HG02610 (cell line): ENCODE results near the gene RASSF5.

Source experiments
- ATAC-seq: cut with Tn5 transposase; IDR thresholded peaks from one replicate; pipeline ENCODE4 v1.9.1; 2021; ENCODE audit warnings: mild to moderate bottlenecking, moderate library complexity; ENCODE audit not compliant: unreplicated experiment

Gene RASSF5

DNA sequence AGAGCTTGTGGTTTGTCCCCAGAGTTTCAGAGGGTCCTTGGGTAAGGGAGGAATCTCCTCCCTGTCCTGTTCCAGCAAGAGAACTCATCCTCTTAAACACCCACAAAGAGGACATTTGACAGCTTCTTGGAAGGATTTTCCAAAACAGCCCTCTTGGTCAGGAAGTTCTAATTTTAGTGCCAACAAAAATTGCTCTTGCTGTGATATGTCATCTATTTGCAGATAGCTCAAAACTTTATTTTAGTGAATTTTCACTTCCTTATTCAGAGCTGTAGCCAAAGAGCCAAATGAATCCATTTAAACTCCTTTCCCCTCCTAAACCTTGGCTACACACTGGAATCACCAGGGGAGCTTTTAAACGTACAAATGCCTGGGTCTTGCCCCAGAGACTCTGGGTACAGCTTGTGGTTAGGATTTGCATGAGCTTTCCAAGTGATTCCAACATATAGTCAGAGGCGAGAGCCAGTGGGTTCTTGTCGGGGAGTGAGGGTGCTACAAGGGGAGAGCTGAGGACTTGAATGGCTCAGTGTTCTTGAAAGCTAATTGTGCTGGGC, 11.8 kb upstream of the RASSF5 start:
- peak; percentile 6 for ATAC-seq

DNA sequence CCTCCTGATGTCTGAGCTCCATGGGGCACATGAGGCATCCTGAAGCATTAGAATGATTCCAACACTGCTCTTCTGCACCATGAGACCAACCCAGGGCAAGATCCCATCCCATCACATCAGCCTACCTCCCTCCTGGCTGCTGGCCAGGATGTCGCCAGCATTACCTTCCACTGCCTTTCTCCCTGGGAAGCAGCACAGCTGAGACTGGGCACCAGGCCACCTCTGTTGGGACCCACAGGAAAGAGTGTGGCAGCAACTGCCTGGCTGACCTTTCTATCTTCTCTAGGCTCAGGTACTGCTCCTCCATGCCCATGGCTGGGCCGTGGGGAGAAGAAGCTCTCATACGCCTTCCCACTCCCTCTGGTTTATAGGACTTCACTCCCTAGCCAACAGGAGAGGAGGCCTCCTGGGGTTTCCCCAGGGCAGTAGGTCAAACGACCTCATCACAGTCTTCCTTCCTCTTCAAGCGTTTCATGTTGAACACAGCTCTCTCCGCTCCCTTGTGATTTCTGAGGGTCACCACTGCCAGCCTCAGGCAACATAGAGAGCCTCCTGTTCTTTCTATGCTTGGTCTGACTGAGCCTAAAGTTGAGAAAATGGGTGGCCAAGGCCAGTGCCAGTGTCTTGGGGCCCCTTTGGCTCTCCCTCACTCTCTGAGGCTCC, 11.1 kb upstream of the RASSF5 start:
- ATAC-seq, result peak; percentile 67

DNA sequence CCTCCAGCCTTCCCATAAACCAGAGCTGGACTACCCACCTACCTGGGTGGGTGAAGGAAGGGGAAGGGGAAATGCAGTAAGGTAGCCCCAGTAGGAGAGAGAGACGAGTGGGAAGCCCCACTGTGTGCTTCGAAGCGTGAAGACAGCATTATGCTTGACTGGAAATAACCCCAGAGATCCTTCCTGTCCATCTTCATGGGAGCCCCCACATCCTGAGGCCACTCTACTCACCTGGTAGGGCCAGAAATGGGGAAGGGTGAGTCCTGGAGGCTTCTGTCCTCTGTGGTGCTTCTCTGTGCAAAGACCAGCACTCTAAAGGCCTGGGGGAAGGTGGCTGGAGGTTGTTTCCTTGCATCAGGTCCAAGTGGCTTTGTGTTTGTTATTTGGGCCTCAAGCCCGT, 10.0 kb upstream of the RASSF5 start:
- ATAC-seq, result no peak

DNA sequence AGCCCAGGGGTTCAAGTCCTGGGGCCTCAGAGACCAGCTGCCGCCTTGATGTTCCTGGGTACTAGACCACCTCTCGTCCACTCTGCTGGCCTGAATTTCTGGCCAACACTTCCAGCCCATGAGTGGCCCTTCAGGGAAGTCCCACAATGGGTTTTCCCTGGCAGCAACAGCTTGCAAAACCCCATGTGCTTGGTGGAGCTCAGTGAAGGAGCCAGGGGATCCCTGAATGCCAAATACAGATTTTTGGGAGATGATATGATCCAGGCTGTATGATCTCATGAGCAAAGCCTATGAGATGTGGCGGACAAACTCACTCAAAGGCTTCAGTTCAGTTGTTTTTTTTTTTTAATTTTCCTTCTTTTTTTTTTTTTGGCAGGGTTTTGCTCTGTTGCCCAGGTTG, 9.6 kb upstream of the RASSF5 start:
- no peak for ATAC-seq

DNA sequence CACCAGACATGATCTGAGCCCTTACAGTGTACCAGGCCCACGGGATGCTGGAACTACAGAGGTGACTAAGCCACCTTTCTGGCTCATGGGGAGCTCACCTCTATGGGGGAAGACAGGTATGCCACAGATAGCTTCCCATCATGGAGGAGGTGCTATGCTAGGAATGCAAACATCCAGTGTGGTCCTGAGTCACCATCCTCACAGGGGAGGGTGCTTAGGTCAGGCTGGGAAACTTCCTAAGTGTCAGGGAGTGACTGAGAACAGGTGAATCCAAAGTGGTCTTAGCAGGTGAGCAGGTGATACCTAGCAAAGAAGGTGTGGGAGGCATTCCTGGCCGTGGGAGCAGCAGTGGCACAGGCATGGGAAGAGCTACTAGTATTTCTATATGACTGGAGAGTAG, 8.6 kb upstream of the RASSF5 start:
- no peak for ATAC-seq

GRCh38 chr1:206500046-206500445, 7.3 kb upstream of the RASSF5 start:
- no peak for ATAC-seq

DNA sequence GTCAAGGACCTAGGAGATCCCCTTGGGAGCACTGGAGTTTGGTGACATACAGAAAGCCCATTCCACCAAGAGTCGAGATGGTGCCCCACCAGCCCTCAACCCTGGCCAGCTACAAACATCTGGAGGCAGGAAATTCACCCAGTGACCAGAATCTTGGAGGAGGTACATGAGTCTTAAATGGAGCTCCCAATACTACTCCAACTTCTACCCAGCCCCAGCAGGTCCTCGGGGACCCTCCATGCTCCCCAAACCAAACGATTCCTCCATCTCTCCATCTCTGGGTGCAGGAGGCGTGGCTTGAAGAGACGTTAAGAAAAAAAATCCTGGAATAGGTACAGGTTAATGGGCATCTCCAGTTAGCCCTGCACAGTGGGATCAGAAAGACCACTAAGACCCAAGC, 5.5 kb upstream of the RASSF5 start:
- no peak for ATAC-seq

GRCh38 chr1:206502403-206502802, 4.9 kb upstream of the RASSF5 start:
- no peak for ATAC-seq

DNA sequence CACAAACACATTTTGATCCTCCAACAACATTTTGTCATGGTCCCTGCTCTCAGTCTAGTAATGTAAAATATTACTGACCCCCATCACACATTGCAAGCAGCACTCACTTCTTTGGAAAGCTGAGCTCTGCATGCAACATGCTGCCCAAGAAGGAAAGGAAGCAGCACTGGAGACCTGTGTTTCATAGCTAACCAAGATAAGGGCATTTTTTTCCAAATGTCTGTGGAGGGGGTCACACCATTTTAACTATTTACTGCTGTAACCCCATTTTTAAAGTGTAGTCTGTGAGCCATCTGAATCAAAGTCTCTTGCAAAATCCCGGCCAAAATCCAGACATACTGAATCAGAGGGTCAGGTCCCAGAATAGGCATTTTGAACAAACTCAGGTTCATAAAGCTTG, 4.5 kb upstream of the RASSF5 start:
- no peak for ATAC-seq

DNA sequence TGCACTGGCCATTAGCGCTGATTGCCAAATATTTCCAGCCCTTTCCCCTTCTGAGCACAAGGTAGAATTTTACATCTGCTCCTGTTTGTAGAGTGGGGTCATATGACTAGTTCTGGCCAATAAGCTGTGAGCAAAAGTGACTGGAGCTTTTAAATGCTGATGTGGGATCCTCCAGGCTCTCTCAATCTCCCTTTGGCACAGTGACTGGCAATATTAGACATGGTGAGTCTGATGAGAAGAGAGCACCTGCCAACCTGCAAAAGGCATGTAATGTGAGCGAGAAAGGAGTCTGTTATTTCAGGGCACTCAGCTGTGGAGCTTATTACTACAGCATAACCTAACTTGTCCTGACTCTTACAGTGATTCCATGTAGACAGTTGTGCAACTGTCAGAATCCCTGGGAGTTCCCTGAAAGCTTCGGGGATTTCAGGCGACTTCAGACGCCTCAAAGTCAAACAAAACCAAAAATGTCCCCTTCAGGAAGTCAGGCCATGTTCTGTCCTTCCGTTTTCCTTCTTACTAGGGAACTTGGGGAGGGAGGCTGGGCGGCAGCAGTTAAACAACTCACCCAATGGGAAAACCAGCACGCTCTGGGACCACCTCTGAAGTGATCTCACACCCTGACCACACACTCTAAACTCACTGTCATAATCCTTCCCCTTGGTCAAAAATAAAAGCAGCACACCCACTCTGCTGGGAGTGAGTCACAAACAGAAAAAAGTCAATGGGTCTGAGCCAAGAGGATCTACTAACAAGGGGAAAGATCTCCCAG, 3.6 kb upstream of the RASSF5 start:
- ATAC-seq, result peak; percentile 70

DNA sequence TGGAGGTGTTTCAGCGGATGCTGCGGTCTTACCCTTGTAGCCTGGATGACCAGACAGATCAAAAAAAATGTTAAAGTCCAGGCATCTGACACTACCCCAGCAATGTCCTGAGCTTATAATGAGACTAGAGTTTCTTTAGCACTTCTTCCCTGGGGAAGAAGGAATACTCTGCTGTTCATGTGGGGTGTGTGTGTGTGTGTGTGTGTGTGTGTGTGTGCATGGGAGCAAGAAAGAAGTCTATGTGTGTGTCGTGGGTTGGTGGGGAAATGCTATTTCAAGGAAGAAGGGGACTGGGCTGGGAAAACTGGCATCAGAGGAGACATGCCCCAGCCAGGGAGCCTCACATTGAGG, 3.0 kb upstream of the RASSF5 start:
- no peak for ATAC-seq

DNA sequence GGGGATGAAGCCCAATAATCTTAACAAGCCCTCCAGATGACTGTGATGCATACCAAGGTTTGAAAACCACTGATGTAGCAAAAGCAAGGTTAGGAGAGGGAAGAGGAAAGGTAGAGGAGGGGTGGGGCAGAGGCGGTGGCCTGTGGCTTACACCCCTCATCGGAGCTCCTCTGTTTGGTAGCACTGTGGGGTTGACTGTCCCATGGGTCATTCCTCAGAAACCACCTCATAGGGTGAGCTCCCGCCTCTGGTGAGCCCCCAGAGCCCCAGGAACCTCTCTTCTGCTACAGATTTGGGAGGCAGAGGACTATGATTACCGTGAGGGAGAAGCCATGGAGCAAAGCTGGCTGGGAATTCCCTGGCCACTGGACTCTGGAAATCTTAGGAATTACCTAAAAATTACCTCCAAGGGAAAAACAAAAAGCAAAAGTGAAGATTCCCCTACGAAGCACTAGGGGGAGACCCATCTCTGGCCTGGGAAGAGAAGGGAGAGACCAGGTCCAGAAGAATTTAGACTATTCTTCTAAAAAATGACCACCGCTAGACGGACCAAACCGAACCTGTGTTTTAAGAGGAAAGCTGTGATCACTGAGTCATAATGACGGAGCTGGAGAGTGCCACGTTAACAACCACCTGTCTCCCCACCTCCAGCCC, 1.5 kb upstream of the RASSF5 start:
- no peak for ATAC-seq

DNA sequence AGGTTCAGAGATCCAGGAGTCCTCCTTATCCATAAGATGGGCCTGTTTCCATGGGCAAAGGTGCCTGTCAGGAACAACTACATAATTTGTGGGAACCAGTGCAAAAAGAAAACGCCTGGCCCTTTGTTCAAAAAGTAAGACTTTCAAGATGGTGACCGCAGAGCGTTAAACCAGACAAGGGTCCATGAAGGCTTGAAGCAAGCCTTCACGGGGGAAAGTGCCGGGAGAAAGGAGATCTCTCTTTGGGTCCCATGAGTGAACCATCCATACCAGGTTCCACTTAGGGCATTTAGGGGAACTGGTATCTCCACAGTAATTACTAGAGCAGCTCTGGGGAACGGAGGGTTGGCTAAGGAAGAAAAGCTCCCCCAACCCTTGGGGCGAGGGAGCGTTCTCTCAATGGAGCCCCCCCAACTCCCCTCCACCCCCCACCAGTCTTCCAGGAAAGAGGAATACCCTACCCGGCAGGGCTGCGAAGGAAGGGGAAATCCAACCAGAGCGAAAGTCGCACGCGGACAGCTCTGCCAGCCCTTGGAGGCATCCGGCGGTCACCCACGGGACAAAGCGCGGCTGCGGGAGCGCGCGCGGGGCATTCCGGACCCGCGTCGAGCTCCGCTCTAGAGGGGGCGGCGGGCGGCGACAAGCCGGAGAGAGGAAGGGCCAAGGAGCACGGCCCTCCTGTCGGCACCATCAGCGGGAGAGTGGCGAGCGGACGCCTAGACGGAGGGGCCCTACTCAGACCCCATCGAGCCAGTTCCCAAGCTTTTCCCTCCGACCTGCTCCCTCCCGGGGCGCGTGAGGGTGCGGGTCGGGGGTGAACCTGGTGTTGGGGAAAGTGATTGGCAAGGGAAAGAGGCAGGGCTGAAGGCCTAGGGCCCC, 687 bp upstream of the RASSF5 start:
- ATAC-seq, result peak; percentile 12

GRCh38 chr1:206508130-206508889, 979 bp downstream of the RASSF5 start:
- ATAC-seq, result no peak

DNA sequence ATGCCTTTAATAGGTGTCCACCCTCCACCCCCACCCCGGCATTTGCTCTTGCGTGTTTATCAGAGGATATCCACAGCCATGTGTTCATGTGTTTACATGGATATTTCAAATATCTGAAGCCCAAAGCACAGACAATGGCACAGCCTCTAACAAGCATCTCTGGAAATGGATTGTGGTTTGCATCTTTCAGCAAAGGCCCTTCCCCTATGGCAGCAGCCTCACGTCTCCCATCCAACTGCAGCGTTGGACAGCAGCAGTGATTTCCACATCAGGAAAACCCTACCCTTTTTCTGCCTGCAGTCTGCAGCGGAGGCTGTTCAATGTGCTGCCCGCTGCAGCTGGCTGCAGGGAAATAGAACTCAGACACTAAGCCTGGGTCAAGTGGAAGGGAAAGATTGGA, 1.6 kb downstream of the RASSF5 start:
- no peak for ATAC-seq

GRCh38 chr1:206509612-206510257, 2.4 kb downstream of the RASSF5 start:
- no peak for ATAC-seq

GRCh38 chr1:206510371-206510770, 3.0 kb downstream of the RASSF5 start:
- no peak for ATAC-seq

GRCh38 chr1:206511362-206512057, 4.2 kb downstream of the RASSF5 start:
- ATAC-seq, result no peak
